Panc1 (cell line): ENCODE data around the gene CACUL1.

Source experiments
- CTCF ChIP-seq: fragments of 450-650 bp; IDR thresholded peaks from 2 replicates; pipeline ENCODE4 v1.5.1; 2017; ENCODE audit warnings: mild to moderate bottlenecking
- POLR2AphosphoS5 ChIP-seq: IDR thresholded peaks from 2 replicates; pipeline ENCODE4 v1.6.1; 2012; ENCODE audit warnings: mild to moderate bottlenecking, low read depth, low read length, moderate library complexity
- TF ChIP-seq, protein P1 (sequence below), 2 experiments: IDR thresholded peaks; 2 replicates each; pipeline ENCODE4 v1.6.1; 2011 to 2012; ENCODE audit warnings: low read depth in 2 of 2, control low read depth in 1 of 2, low read length in 1 of 2, mild to moderate bottlenecking in 1 of 2, moderate library complexity in 1 of 2; ENCODE audit not compliant: insufficient read depth in 1 of 2

GRCh38 chr10:118710487-118710886 is 44.3 kb downstream of the CACUL1 start:
- no peak for TF ChIP-seq POLR2AphosphoS5
- TF ChIP-seq, protein P1, sequence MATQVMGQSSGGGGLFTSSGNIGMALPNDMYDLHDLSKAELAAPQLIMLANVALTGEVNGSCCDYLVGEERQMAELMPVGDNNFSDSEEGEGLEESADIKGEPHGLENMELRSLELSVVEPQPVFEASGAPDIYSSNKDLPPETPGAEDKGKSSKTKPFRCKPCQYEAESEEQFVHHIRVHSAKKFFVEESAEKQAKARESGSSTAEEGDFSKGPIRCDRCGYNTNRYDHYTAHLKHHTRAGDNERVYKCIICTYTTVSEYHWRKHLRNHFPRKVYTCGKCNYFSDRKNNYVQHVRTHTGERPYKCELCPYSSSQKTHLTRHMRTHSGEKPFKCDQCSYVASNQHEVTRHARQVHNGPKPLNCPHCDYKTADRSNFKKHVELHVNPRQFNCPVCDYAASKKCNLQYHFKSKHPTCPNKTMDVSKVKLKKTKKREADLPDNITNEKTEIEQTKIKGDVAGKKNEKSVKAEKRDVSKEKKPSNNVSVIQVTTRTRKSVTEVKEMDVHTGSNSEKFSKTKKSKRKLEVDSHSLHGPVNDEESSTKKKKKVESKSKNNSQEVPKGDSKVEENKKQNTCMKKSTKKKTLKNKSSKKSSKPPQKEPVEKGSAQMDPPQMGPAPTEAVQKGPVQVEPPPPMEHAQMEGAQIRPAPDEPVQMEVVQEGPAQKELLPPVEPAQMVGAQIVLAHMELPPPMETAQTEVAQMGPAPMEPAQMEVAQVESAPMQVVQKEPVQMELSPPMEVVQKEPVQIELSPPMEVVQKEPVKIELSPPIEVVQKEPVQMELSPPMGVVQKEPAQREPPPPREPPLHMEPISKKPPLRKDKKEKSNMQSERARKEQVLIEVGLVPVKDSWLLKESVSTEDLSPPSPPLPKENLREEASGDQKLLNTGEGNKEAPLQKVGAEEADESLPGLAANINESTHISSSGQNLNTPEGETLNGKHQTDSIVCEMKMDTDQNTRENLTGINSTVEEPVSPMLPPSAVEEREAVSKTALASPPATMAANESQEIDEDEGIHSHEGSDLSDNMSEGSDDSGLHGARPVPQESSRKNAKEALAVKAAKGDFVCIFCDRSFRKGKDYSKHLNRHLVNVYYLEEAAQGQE (IDR thresholded peaks at IDR 0.05; ENCODE audit: insufficient read depth in 1 of 2, low read depth in 2 of 2, low read length in 1 of 2): no peak
- TF ChIP-seq CTCF: no peak
